H1 (cell line): Measurements from ENCODE around the gene FAIM2.

Source experiments
- CBX8 ChIP-seq: fragments of 300-800, 300-1000 bp; sonication (generic); IDR thresholded peaks from 2 replicates; pipeline ENCODE4 v1.7.1; 2016; ENCODE audit warnings: low read depth, low read length, borderline replicate concordance
- CEBPB ChIP-seq: IDR thresholded peaks from 2 replicates; pipeline ENCODE4 v1.6.1; 2012; ENCODE audit warnings: low read depth, low read length
- CREB1 ChIP-seq: IDR thresholded peaks from 2 replicates; pipeline ENCODE4 v1.6.1; 2012; ENCODE audit warnings: inconsistent platforms
- CTCF ChIP-seq, 3 experiments: IDR thresholded peaks; 1 replicate in 2 of 3; 2 replicates in 1 of 3; pipeline versions ENCODE4 v1.5.1 to v1.6.1; 2011; ENCODE audit warnings: low read length in 3 of 3, mild to moderate bottlenecking in 3 of 3, inconsistent platforms in 2 of 3, low read depth in 1 of 3, moderate library complexity in 1 of 3; ENCODE audit not compliant: insufficient read depth in 1 of 3; ENCODE audit errors: control extremely low read depth in 1 of 3
- POLR2A ChIP-seq, 2 experiments: IDR thresholded peaks; 1 replicate in 1 of 2; 2 replicates in 1 of 2; pipeline ENCODE4 v1.6.1; 2011; ENCODE audit warnings: low read depth in 2 of 2, low read length in 2 of 2, mild to moderate bottlenecking in 2 of 2; ENCODE audit errors: control extremely low read depth in 1 of 2
- POLR2AphosphoS5 ChIP-seq: IDR thresholded peaks from 2 replicates; pipeline ENCODE4 v1.6.1; 2011; ENCODE audit warnings: low read depth, low read length
- SP1 ChIP-seq: IDR thresholded peaks from 2 replicates; pipeline ENCODE4 v1.6.1; 2011; ENCODE audit warnings: low read depth, low read length

DNA sequence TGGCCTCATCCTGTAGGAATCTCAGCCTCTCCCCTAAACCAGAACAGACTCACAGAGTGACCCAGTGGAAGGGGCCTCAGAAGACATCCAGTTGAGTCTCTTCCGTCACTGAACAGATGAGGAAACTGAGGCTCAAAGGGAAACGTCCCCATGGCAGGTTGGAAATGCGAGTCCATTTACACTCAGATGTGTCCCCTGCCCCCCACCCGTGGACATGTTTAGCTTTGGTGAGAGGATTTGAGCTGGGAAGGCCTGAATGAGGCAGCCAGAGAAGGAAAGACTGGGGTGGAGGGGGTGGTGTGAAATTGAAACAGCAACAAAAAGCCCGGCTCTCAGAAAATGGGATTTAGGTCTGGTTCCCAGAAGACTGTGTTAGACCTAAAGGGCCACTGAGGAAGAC, 1.7 kb downstream of the FAIM2 start:
- no peak for TF ChIP-seq CTCF (IDR thresholded peaks at IDR 0.05; ENCODE audit: control extremely low read depth in 1 of 3, insufficient read depth in 1 of 3, low read depth in 1 of 3, low read length in 3 of 3)
- TF ChIP-seq POLR2A (IDR thresholded peaks at IDR 0.05; ENCODE audit: control extremely low read depth in 1 of 2, low read depth in 2 of 2, low read length in 2 of 2): no peak
- TF ChIP-seq POLR2AphosphoS5: no peak
- no peak for TF ChIP-seq CREB1
- no peak for TF ChIP-seq SP1
- TF ChIP-seq CBX8: no peak
- TF ChIP-seq CEBPB: no peak
